Endothelial cell of umbilical vein (primary cell): ENCODE data around the gene RETREG3. TPM values are rescaled to one million over a fixed set of nuclear protein-coding genes. Genes with fewer than 3 reads are reported as not detected.

ENCODE experiments used
- BruUV-seq: library from RNA; stranded (reverse); fragments of 400-500 nt; replicated peaks from 2 replicates; lab custom pipeline; 2021; lab: Mats Ljungman, UMichigan
- CTCF ChIA-PET: fragments of 300-600, 350-600 bp; sonication (Branson Sonifier 250); formaldehyde crosslinking; loops from one replicate; lab custom pipeline; 2021; ENCODE audit warnings: antibody characterized with exemption, inconsistent platforms; lab: Charles Lee
- POLR2A ChIA-PET: fragments of 300-600, 350-600 bp; sonication (Branson Sonifier 250); formaldehyde crosslinking; loops from one replicate; lab custom pipeline; 2021; ENCODE audit warnings: antibody characterized with exemption, inconsistent platforms; lab: Charles Lee
- DNase-seq: peaks from one replicate; pipeline ENCODE4 v3.0.0-alpha.2; 2011; ENCODE audit warnings: low read depth, low spot score
- FAIRE-seq: peaks from 2 replicates; lab custom pipeline; 2011; peaks lifted over from hg19 to GRCh38; lab: Jason Lieb, UNC
- H2AFZ ChIP-seq: 2 replicates; pipeline ENCODE4 v1.6.0; 2012; ENCODE audit warnings: low read depth, low read length, control low read depth, inconsistent platforms
- H3K27ac ChIP-seq: 2 replicates; pipeline ENCODE4 v1.5.1; 2011; ENCODE audit warnings: low read depth, mild to moderate bottlenecking, control low read depth, low read length, moderate library complexity; ENCODE audit not compliant: insufficient read depth
- H3K27me3 ChIP-seq, 2 experiments: 2 replicates each; pipeline versions ENCODE4 v1.6.0 to v1.6.1; 2011; ENCODE audit warnings: low read length in 2 of 2, mixed read lengths in 1 of 2; ENCODE audit not compliant: control insufficient read depth in 2 of 2, insufficient read depth in 2 of 2
- H3K36me3 ChIP-seq, 2 experiments: 2 replicates in 1 of 2; 3 replicates in 1 of 2; pipeline ENCODE4 v1.5.1; 2011; ENCODE audit warnings: low read length in 2 of 2, mild to moderate bottlenecking in 1 of 2, moderate library complexity in 1 of 2; ENCODE audit not compliant: control insufficient read depth in 2 of 2, insufficient read depth in 2 of 2; ENCODE audit errors: extremely low read depth in 1 of 2
- H3K4me1 ChIP-seq: 3 replicates; pipeline ENCODE4 v1.5.1; 2011; ENCODE audit warnings: mild to moderate bottlenecking, low read length; ENCODE audit not compliant: control insufficient read depth, insufficient read depth; ENCODE audit errors: extremely low read depth
- H3K4me2 ChIP-seq: 2 replicates; pipeline ENCODE4 v1.6.1; 2011; ENCODE audit warnings: low read length, control low read depth, mixed read lengths; ENCODE audit not compliant: insufficient read depth
- H3K4me3 ChIP-seq, 3 experiments: fragments of 200-600 bp in 1 of 3; sonication (generic), shearing (Covaris generic) in 1 of 3; replicated peaks in 1 of 3; 2 replicates each; pipeline ENCODE4 v1.5.1; 2011 to 2016; ENCODE audit warnings: control low read depth in 3 of 3, low read length in 3 of 3, mild to moderate bottlenecking in 2 of 3, inconsistent platforms in 1 of 3, low read depth in 1 of 3, moderate library complexity in 1 of 3; ENCODE audit not compliant: insufficient read depth in 1 of 3
- H3K79me2 ChIP-seq: 2 replicates; pipeline ENCODE4 v1.6.0; 2012; ENCODE audit warnings: low read length, inconsistent platforms; ENCODE audit not compliant: control insufficient read depth, insufficient read depth
- H3K9ac ChIP-seq: replicated peaks from 2 replicates; pipeline ENCODE3; 2011; ENCODE audit warnings: low read length, control low read depth; ENCODE audit not compliant: insufficient read depth; ENCODE audit errors: extremely low read depth
- H3K9me1 ChIP-seq: replicated peaks from 3 replicates; pipeline ENCODE4 v1.6.0; 2011; ENCODE audit warnings: mild to moderate bottlenecking, low read length; ENCODE audit not compliant: control insufficient read depth, insufficient read depth; ENCODE audit errors: extremely low read depth
- H3K9me3 ChIP-seq: replicated peaks from 2 replicates; pipeline ENCODE4 v1.5.1; 2012; ENCODE audit warnings: low read length, inconsistent platforms; ENCODE audit not compliant: control insufficient read depth, insufficient read depth
- H4K20me1 ChIP-seq: replicated peaks from 2 replicates; pipeline ENCODE3; 2011; ENCODE audit warnings: mild to moderate bottlenecking, low read length; ENCODE audit not compliant: control insufficient read depth, insufficient read depth; ENCODE audit errors: extremely low read depth
- CTCF ChIP-seq, 2 donors: IDR thresholded peaks; 1 replicate in 1 of 2; 2 replicates in 1 of 2; pipeline ENCODE4 v1.5.1; 2011; ENCODE audit warnings: low read length in 2 of 2, mild to moderate bottlenecking in 2 of 2, moderate library complexity in 2 of 2, control low read depth in 1 of 2, inconsistent platforms in 1 of 2, low read depth in 1 of 2; ENCODE audit not compliant: insufficient read depth in 1 of 2; ENCODE audit errors: extremely low read depth in 1 of 2
- EZH2 ChIP-seq: IDR thresholded peaks from 2 replicates; pipeline ENCODE4 v1.6.1; 2012; ENCODE audit warnings: borderline replicate concordance, low read depth, mild to moderate bottlenecking, moderate library complexity, low read length, inconsistent platforms; ENCODE audit not compliant: severe bottlenecking
- FOS ChIP-seq: IDR thresholded peaks from 2 replicates; pipeline ENCODE4 v1.6.1; 2011; ENCODE audit warnings: mild to moderate bottlenecking, low read length, moderate library complexity, borderline replicate concordance; ENCODE audit not compliant: insufficient read depth
- GATA2 ChIP-seq: IDR thresholded peaks from 2 replicates; pipeline ENCODE4 v1.7.0; 2011; ENCODE audit warnings: low read depth, mild to moderate bottlenecking, moderate library complexity, mixed read lengths, low read length; ENCODE audit not compliant: insufficient read length, insufficient read depth
- JUN ChIP-seq: IDR thresholded peaks from 2 replicates; pipeline ENCODE4 v1.6.1; 2011; ENCODE audit warnings: borderline replicate concordance, low read depth; ENCODE audit not compliant: insufficient read length, insufficient read depth
- MYC ChIP-seq: IDR thresholded peaks from one replicate; pipeline ENCODE4 v1.6.1; 2011; ENCODE audit warnings: mild to moderate bottlenecking, low read depth, low read length
- POLR2A ChIP-seq: IDR thresholded peaks from 2 replicates; pipeline ENCODE4 v1.6.1; 2012; ENCODE audit warnings: low read depth, mild to moderate bottlenecking, control low read depth, low read length
- POLR2AphosphoS5 ChIP-seq: IDR thresholded peaks from 2 replicates; pipeline ENCODE4 v1.6.1; 2012; ENCODE audit warnings: low read depth, mild to moderate bottlenecking, control low read depth, low read length, moderate library complexity; ENCODE audit not compliant: insufficient read depth
- dilution Hi-C: fragments of 300-500 bp; cut with MboI; formaldehyde crosslinking; loops from one replicate; pipeline ENCODE4 v1.15.0; 2019; ENCODE audit warnings: low sequenced_read_pairs; ENCODE audit not compliant: extremely low pct_ligation_motif_present
- intact Hi-C: fragments of 100-400 bp; cut with micrococcal nuclease; formaldehyde crosslinking; loops from one replicate; pipeline ENCODE4 v1.10.0; 2022
- polyA plus RNA-seq, 4 experiments: library from polyadenylated mRNA; depleted of rRNA in 3 of 4; stranded (reverse) in 3 of 4; unstranded in 1 of 4; fragments of >200 nt; gene quantifications; 2 replicates each; pipeline versions ENCODE4 v1.2.1 to v1.2.3, GENCODE V29; 2011 to 2012; ENCODE audit warnings: missing spikeins in 1 of 4
- total RNA-seq: library from RNA; stranded (reverse); gene quantifications from 2 replicates; pipeline ENCODE4 v1.2.3, GENCODE V29; 2021
- TF ChIP-seq, protein P1 (sequence below): IDR thresholded peaks from 2 replicates; pipeline ENCODE4 v1.6.1; 2011; ENCODE audit not compliant: insufficient read depth, insufficient read length

Gene RETREG3
- total and polyA plus RNA-seq, 2 donors (not counting 3 experiments of a cell fraction or from before 2014, with no cell fraction given): 36.2 to 53.4 TPM

- POLR2A ChIA-PET: interaction anchor here (0.5 kb wide), 1 partner anchor 13 kb away, joined by 6 read pairs; no protein-coding TSS in a partner anchor
- Histone ChIP-seq H3K9me1 (no peaks in the 10 kb centered on the region), H3K9me3 (no peaks in the 10 kb centered on the region), H3K27me3 (no peaks in the 10 kb centered on the region), H2AFZ (no peak overlapping the region), H4K20me1 (no peaks in the 10 kb centered on the region), H3K9ac (no peak overlapping the region), H3K4me2 (no peak overlapping the region), H3K79me2 (peaks cover 7% of the 10 kb centered on the region), H3K4me1 (peaks cover 10% of the 10 kb centered on the region), H3K36me3 (peaks cover 13 to 41% of the 10 kb centered on the region in 2 experiments), H3K27ac (no peak overlapping the region), H3K4me3 (no peak overlapping the region)
- no TSS peak for BruUV-seq
- CTCF ChIA-PET: interaction anchor here (0.6 to 7.0 kb wide), 3 partner anchors 9 to 182 kb away, joined by 3 to 235 read pairs (median 4); partner anchors contain the start of genes CCR10 and PLEKHH3
- intact Hi-C loops (no loop called here), dilution Hi-C loops (no loop called here)
- TF ChIP-seq POLR2A (no peak), MYC (no peak), FOS (no peak), EZH2 (no peak), GATA2 (no peak), CTCF (IDR thresholded peaks at IDR 0.05; ENCODE audit: extremely low read depth in 1 of 2, insufficient read depth in 1 of 2, low read depth in 1 of 2, low read length in 2 of 2) (no peak), POLR2AphosphoS5 (no peak), JUN (no peak)
- TF ChIP-seq, protein P1, sequence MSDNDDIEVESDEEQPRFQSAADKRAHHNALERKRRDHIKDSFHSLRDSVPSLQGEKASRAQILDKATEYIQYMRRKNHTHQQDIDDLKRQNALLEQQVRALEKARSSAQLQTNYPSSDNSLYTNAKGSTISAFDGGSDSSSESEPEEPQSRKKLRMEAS: no peak
- DNase-seq (no peak), FAIRE-seq (no peak)
Observed at GRCh38 chr17:42581744-42582270, 27.4 kb downstream of the RETREG3 start.
